CD14-positive monocyte (primary cell): ENCODE results near the gene COL21A1. TPM values are rescaled to one million over a fixed set of nuclear protein-coding genes. Genes with fewer than 3 reads are reported as not detected.
"Not testable (repeated sequence)": the region's sequence is repeated elsewhere in the genome, so short reads cannot be mapped to it uniquely, and the experiment has no call there.

ENCODE experiments used
- DNase-seq, 3 donors: peaks; one replicate each; pipeline ENCODE4 v3.0.0-alpha.2; 2011 to 2022
- H2AFZ ChIP-seq: 2 replicates; pipeline ENCODE4 v1.6.0; 2012; ENCODE audit warnings: mild to moderate bottlenecking, low read depth, low read length, inconsistent platforms; ENCODE audit not compliant: insufficient read depth, poor library complexity, severe bottlenecking
- H3K27ac ChIP-seq, 2 donors: 1 replicate in 1 of 2; 2 replicates in 1 of 2; pipeline ENCODE4 v1.5.1; 2012 to 2013; ENCODE audit warnings: low read length in 2 of 2, control low read depth in 1 of 2, inconsistent platforms in 1 of 2, low read depth in 1 of 2, mild to moderate bottlenecking in 1 of 2
- H3K27me3 ChIP-seq, 2 donors: one replicate each; pipeline versions ENCODE4 v1.6.0 to v1.6.1; 2011 to 2013; ENCODE audit warnings: low read length in 2 of 2; ENCODE audit not compliant: control insufficient read depth in 2 of 2, insufficient read depth in 2 of 2
- H3K36me3 ChIP-seq, 2 donors: replicated peaks in 1 of 2; 1 replicate in 1 of 2; 2 replicates in 1 of 2; pipeline versions ENCODE4 v1.5.1 to v1.6.1; 2012 to 2013; ENCODE audit warnings: low read length in 2 of 2, control low read depth in 1 of 2, inconsistent platforms in 1 of 2, mild to moderate bottlenecking in 1 of 2; ENCODE audit not compliant: insufficient read depth in 2 of 2, control insufficient read depth in 1 of 2
- H3K4me1 ChIP-seq, 2 donors: 1 replicate in 1 of 2; 2 replicates in 1 of 2; pipeline versions ENCODE4 v1.5.1 to v1.6.1; 2012 to 2013; ENCODE audit warnings: low read length in 2 of 2, control low read depth in 1 of 2, inconsistent platforms in 1 of 2, mild to moderate bottlenecking in 1 of 2, moderate library complexity in 1 of 2; ENCODE audit not compliant: insufficient read depth in 2 of 2, control insufficient read depth in 1 of 2
- H3K4me2 ChIP-seq: replicated peaks from 2 replicates; pipeline ENCODE3; 2012; ENCODE audit warnings: low read length, moderate library complexity, mild to moderate bottlenecking; ENCODE audit not compliant: poor library complexity, severe bottlenecking; ENCODE audit errors: extremely low read depth
- H3K4me3 ChIP-seq, 3 experiments: fragments of 200-600 bp in 1 of 3; sonication (generic) in 1 of 3; replicated peaks in 1 of 3; 1 replicate in 2 of 3; 2 replicates in 1 of 3; pipeline ENCODE4 v1.5.1; 2011 to 2013; ENCODE audit warnings: low read length in 3 of 3, mild to moderate bottlenecking in 3 of 3, control low read depth in 2 of 3, low read depth in 2 of 3, inconsistent platforms in 1 of 3, moderate library complexity in 1 of 3
- H3K79me2 ChIP-seq: 2 replicates; pipeline ENCODE4 v1.6.0; 2012; ENCODE audit warnings: mild to moderate bottlenecking, control low read depth, inconsistent platforms, low read length, moderate library complexity; ENCODE audit not compliant: insufficient read depth
- H3K9ac ChIP-seq: 2 replicates; pipeline ENCODE4 v1.6.0; 2017; ENCODE audit warnings: low read length, mild to moderate bottlenecking; ENCODE audit not compliant: insufficient read depth, poor library complexity, severe bottlenecking
- H3K9me3 ChIP-seq, 2 donors: replicated peaks in 1 of 2; 1 replicate in 1 of 2; 2 replicates in 1 of 2; pipeline versions ENCODE4 v1.5.1 to v1.6.1; 2012 to 2013; ENCODE audit warnings: low read length in 2 of 2, control low read depth in 1 of 2; ENCODE audit not compliant: control insufficient read depth in 1 of 2, insufficient read depth in 1 of 2
- H4K20me1 ChIP-seq: 2 replicates; pipeline ENCODE4 v1.6.0; 2012; ENCODE audit warnings: mild to moderate bottlenecking, low read length, control low read depth, moderate library complexity; ENCODE audit not compliant: insufficient read depth
- H3K27ac Mint-ChIP-seq, 7 donors: one replicate each; pipeline ENCODE4 v1.8.0; 2020; ENCODE audit warnings: mild to moderate bottlenecking in 7 of 7, mixed read lengths in 7 of 7, moderate library complexity in 6 of 7, inconsistent platforms in 2 of 7
- H3K27me3 Mint-ChIP-seq, 3 donors: one replicate each; pipeline ENCODE4 v1.8.0; 2021 to 2022; ENCODE audit warnings: low read depth in 3 of 3, mild to moderate bottlenecking in 3 of 3, mixed read lengths in 3 of 3, moderate library complexity in 3 of 3, inconsistent platforms in 1 of 3
- H3K36me3 Mint-ChIP-seq, 2 donors: one replicate each; pipeline ENCODE4 v1.8.0; 2020; ENCODE audit warnings: mixed read lengths in 2 of 2, inconsistent platforms in 1 of 2, mild to moderate bottlenecking in 1 of 2
- H3K4me1 Mint-ChIP-seq: one replicate; pipeline ENCODE4 v1.8.0; 2020; ENCODE audit warnings: mild to moderate bottlenecking, mixed read lengths
- H3K4me3 Mint-ChIP-seq, 2 donors: one replicate each; pipeline ENCODE4 v1.8.0; 2020; ENCODE audit warnings: mild to moderate bottlenecking in 2 of 2, mixed read lengths in 2 of 2, moderate library complexity in 1 of 2
- H3K9me3 Mint-ChIP-seq, 7 donors: one replicate each; pipeline ENCODE4 v1.8.0; 2020 to 2022; ENCODE audit warnings: mixed read lengths in 7 of 7, mild to moderate bottlenecking in 6 of 7, moderate library complexity in 6 of 7, inconsistent platforms in 2 of 7
- WGBS: methylation state at CpG from one replicate; pipeline ENCODE4 v1.1.5; 2013; ENCODE audit warnings: missing lambda C conversion rate; ENCODE audit not compliant: insufficient coverage; 5-methylcytosine and 5-hydroxymethylcytosine counted together
- intact Hi-C, 2 donors: fragments of 100-400 bp; cut with micrococcal nuclease; formaldehyde crosslinking; loops; one replicate each; pipeline versions ENCODE4 v1.15.0 to v1.15.1; 2023
- polyA plus RNA-seq, 3 donors: library from polyadenylated mRNA; depleted of rRNA in 1 of 3; unstranded in 2 of 3; stranded (reverse) in 1 of 3; fragments of 300-500 nt in 2 of 3; fragments of >200 nt in 1 of 3; fragmentation: Illumina TruSeq in 2 of 3; gene quantifications; 1 replicate in 2 of 3; 2 replicates in 1 of 3; pipeline ENCODE4 v1.2.3, GENCODE V29; 2012 to 2021
- TF ChIP-seq, protein P1 (sequence below): fragments of 200-600 bp; IDR thresholded peaks from one replicate; pipeline ENCODE4 v1.8.0; 2022; ENCODE audit warnings: antibody characterized with exemption, mild to moderate bottlenecking

The COL21A1 gene
- polyA plus RNA-seq, 3 donors: 0.03 TPM; not detected in 2

GRCh38 chr6:56266011-56266410, 18.6 kb upstream of the COL21A1 start:
- H3K4me2 ChIP-seq: no peak overlapping the region
- Mint-ChIP-seq H3K4me3 (no peak overlapping the region), H3K36me3 (no peaks in the 10 kb centered on the region), H3K4me1 (no peaks in the 10 kb centered on the region), H3K27ac (no peak overlapping the region), H3K9me3 (peaks cover 3 to 18% (median 12%) of the 10 kb centered on the region in 7 donors), H3K27me3 (peaks cover 0 to 5% (median 2%) of the 10 kb centered on the region in 3 donors)
- no peak overlapping the region for H3K4me3 ChIP-seq
- TF ChIP-seq, protein P1, sequence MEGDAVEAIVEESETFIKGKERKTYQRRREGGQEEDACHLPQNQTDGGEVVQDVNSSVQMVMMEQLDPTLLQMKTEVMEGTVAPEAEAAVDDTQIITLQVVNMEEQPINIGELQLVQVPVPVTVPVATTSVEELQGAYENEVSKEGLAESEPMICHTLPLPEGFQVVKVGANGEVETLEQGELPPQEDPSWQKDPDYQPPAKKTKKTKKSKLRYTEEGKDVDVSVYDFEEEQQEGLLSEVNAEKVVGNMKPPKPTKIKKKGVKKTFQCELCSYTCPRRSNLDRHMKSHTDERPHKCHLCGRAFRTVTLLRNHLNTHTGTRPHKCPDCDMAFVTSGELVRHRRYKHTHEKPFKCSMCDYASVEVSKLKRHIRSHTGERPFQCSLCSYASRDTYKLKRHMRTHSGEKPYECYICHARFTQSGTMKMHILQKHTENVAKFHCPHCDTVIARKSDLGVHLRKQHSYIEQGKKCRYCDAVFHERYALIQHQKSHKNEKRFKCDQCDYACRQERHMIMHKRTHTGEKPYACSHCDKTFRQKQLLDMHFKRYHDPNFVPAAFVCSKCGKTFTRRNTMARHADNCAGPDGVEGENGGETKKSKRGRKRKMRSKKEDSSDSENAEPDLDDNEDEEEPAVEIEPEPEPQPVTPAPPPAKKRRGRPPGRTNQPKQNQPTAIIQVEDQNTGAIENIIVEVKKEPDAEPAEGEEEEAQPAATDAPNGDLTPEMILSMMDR: no peak
- no peaks in the 10 kb centered on the region for H3K27me3 ChIP-seq
- H3K36me3 ChIP-seq: no peaks in the 10 kb centered on the region
- no peak for DNase-seq
- H2AFZ ChIP-seq: no peak overlapping the region
- intact Hi-C loops: no loop called here
- no CpG with 5 or more reads among the region's 3 CpGs for WGBS
- no peak overlapping the region for H3K27ac ChIP-seq
- H3K9me3 ChIP-seq: peaks cover 0 to 7% of the 10 kb centered on the region in 2 donors
- no peak overlapping the region for H3K9ac ChIP-seq
- no peaks in the 10 kb centered on the region for H3K4me1 ChIP-seq
- no peaks in the 10 kb centered on the region for H4K20me1 ChIP-seq
- H3K79me2 ChIP-seq: no peaks in the 10 kb centered on the region

DNA sequence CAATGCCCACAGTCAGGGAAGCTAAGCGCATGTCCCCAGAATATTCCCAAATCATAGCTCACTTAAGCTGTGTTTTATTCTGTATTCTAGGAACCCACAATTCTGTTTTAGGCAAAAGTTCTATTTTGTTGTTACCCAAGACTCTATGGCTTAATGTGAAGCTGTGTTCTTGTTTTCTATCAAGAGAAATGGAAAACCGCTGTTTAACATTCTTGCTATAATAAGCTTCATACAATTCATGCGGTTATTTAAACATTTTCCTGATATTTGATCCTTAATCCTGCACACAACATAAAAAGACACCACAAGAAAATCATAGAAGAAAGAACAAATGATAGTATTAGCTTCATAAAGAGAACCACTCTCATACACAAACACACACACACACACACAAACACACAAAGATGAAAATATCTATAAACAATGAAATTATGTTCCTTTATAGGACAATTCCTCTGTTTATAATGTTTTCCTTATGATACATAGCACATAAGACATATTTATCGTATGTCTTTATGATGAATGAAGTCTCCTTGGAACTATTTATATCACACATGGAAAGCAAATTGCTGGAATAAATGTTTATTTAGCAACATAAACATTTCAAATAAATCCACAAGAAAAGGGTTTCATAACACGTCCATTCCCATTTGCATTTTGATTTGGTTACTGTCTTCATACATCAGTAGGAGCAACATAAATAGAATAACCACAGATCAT, 16.4 kb upstream of the COL21A1 start:
- TF ChIP-seq, protein P1: no peak
- Mint-ChIP-seq H3K4me3 (no peak overlapping the region), H3K36me3 (no peaks in the 10 kb centered on the region), H3K4me1 (no peaks in the 10 kb centered on the region), H3K27ac (no peak overlapping the region), H3K9me3 (peaks cover 3 to 11% (median 7%) of the 10 kb centered on the region in 7 donors), H3K27me3 (peaks cover 2 to 7% (median 4%) of the 10 kb centered on the region in 3 donors)
- H3K4me3 ChIP-seq: no peak overlapping the region
- intact Hi-C loops: no loop called here
- H3K9ac ChIP-seq: no peak overlapping the region
- H3K27ac ChIP-seq: no peak overlapping the region
- no peak overlapping the region for H3K4me2 ChIP-seq
- no peak overlapping the region for H2AFZ ChIP-seq
- H3K9me3 ChIP-seq: peaks cover 0 to 4% of the 10 kb centered on the region in 2 donors
- H3K27me3 ChIP-seq: no peaks in the 10 kb centered on the region
- no peaks in the 10 kb centered on the region for H3K79me2 ChIP-seq
- WGBS: no CpG with 5 or more reads among the region's 5 CpGs
- H3K4me1 ChIP-seq: no peaks in the 10 kb centered on the region
- no peaks in the 10 kb centered on the region for H4K20me1 ChIP-seq
- no peak for DNase-seq
- H3K36me3 ChIP-seq: no peaks in the 10 kb centered on the region

DNA sequence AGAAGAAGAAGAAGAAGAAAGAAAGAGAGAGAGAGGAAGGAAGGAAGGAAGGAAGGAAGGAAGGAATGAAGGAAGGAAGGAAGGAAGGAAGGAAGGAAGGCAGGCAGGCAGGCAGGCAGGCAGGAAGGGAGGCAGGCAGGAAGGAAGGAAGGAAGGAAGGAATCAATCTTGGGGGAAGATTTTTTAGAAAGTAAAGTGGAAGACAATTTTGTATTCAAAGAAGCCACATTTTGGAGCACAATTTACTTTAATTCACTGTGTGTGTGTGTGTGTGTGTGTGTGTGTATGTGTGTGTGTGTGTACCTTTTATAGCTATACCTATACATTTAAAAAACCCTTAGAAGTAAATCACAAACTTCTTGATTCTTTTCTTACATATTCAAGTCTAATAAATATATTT, 13.2 kb upstream of the COL21A1 start:
- H3K27ac Mint-ChIP-seq, H3K4me2 ChIP-seq, H3K27me3 Mint-ChIP-seq, H3K36me3 Mint-ChIP-seq, H3K9me3 Mint-ChIP-seq, H3K27me3 ChIP-seq, H3K79me2 ChIP-seq, H3K9ac ChIP-seq, H3K27ac ChIP-seq, H3K9me3 ChIP-seq, DNase-seq, H2AFZ ChIP-seq, H3K4me3 ChIP-seq, H4K20me1 ChIP-seq, H3K36me3 ChIP-seq, H3K4me1 Mint-ChIP-seq, H3K4me1 ChIP-seq, intact Hi-C loops, H3K4me3 Mint-ChIP-seq: not testable (repeated sequence)
